SK-N-SH (cell line): ENCODE data around the gene CPEB3.

Experiments
- RCOR1 ChIP-seq: fragments of 150-350 bp; IDR thresholded peaks from 2 replicates; pipeline ENCODE4 v1.6.1; 2017; ENCODE audit warnings: antibody characterized with exemption, low read length
- SMC3 ChIP-seq: IDR thresholded peaks from 2 replicates; pipeline ENCODE4 v1.6.1; 2012; ENCODE audit warnings: low read depth, low read length, improper control_type of control experiment
- TF ChIP-seq, protein P1 (sequence below): fragments of 200-600 bp; sonication (generic); IDR thresholded peaks from 2 replicates; pipeline ENCODE4 v1.6.1; 2017; ENCODE audit warnings: antibody characterized with exemption, mild to moderate bottlenecking, moderate library complexity

GRCh38 chr10:92238586-92239098, 52.2 kb downstream of the CPEB3 start:
- TF ChIP-seq RCOR1: no peak
- no peak for TF ChIP-seq SMC3
- TF ChIP-seq, protein P1, sequence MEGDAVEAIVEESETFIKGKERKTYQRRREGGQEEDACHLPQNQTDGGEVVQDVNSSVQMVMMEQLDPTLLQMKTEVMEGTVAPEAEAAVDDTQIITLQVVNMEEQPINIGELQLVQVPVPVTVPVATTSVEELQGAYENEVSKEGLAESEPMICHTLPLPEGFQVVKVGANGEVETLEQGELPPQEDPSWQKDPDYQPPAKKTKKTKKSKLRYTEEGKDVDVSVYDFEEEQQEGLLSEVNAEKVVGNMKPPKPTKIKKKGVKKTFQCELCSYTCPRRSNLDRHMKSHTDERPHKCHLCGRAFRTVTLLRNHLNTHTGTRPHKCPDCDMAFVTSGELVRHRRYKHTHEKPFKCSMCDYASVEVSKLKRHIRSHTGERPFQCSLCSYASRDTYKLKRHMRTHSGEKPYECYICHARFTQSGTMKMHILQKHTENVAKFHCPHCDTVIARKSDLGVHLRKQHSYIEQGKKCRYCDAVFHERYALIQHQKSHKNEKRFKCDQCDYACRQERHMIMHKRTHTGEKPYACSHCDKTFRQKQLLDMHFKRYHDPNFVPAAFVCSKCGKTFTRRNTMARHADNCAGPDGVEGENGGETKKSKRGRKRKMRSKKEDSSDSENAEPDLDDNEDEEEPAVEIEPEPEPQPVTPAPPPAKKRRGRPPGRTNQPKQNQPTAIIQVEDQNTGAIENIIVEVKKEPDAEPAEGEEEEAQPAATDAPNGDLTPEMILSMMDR: no peak
